Retinal pigment epithelial cell (primary cell): ENCODE results near the gene NDUFA8.

Experiments
- DNase-seq: peaks from one replicate; pipeline ENCODE4 v3.0.0-alpha.2; 2010; ENCODE audit warnings: low read depth
- H3K4me3 ChIP-seq: 2 replicates; pipeline ENCODE4 v1.5.1; 2011; ENCODE audit warnings: mild to moderate bottlenecking, low read length, control low read depth, moderate library complexity
- TF ChIP-seq, protein P1 (sequence below): conservative IDR thresholded peaks from 2 replicates; pipeline ENCODE4 v1.5.1; 2011; ENCODE audit warnings: low read depth, low read length, control low read depth, inconsistent platforms

NDUFA8 gene

DNA sequence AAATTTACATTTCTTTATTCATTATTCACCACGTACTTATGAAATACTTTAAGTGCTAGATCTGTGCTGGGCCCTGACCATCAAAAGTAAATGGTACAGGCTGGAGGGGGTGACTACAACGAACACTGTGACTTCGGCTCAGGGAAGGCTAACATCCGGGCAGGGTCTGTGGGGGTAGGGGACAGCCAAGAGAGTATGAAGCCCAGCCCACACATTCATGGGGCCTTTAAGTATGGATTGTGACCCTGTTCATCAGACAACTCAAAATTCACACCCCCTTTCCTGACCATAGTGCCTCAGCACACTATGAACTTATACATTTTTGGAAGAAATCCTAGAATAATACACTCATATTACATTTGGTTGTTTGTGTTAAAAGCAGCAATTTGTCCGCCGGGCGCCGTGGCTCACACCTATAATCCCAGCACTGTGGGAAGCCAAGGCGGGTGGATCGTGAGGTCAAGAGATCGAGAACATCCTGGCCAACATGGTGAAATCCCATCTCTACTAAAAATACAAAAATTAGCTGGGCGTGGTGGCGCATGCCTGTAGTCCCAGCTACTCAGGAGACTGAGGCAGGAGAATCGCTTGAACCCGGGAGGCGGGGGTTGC is 33.4 kb upstream of the NDUFA8 start:
- no peak for DNase-seq
- no peak overlapping the region for H3K4me3 ChIP-seq
- TF ChIP-seq, protein P1, sequence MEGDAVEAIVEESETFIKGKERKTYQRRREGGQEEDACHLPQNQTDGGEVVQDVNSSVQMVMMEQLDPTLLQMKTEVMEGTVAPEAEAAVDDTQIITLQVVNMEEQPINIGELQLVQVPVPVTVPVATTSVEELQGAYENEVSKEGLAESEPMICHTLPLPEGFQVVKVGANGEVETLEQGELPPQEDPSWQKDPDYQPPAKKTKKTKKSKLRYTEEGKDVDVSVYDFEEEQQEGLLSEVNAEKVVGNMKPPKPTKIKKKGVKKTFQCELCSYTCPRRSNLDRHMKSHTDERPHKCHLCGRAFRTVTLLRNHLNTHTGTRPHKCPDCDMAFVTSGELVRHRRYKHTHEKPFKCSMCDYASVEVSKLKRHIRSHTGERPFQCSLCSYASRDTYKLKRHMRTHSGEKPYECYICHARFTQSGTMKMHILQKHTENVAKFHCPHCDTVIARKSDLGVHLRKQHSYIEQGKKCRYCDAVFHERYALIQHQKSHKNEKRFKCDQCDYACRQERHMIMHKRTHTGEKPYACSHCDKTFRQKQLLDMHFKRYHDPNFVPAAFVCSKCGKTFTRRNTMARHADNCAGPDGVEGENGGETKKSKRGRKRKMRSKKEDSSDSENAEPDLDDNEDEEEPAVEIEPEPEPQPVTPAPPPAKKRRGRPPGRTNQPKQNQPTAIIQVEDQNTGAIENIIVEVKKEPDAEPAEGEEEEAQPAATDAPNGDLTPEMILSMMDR = no peak

DNA sequence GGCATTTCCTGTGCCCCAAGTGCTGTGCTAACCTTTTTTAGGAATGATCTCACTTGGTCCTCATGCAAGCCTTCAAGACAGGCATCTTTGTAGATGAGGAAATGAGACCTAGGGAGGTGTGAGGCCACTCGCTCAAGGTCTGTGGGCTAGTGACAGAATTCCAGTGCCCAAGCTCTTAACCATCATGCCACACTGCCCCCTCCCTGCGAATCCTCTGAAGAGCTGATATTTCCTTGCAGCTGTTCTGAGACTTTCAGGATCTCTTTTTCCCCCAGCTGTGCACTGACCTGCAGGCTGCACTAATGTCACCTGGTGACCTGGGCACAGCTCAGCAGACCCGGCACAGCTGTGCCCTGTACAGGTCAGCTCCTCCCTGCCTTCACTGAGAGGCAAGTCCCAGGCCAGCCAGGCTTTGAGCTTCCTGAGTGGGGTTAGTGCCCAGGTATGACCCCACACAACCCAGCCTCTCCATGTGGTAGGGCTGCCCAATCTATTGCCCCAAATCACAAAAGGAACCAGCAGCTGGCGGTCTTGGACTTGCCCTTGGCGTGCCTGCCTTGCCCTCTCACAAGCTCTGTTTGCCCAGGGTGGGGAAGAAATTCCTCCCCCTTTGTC is 32.8 kb upstream of the NDUFA8 start:
- TF ChIP-seq, protein P1 = no peak
- no peak overlapping the region for H3K4me3 ChIP-seq
- no peak for DNase-seq

DNA sequence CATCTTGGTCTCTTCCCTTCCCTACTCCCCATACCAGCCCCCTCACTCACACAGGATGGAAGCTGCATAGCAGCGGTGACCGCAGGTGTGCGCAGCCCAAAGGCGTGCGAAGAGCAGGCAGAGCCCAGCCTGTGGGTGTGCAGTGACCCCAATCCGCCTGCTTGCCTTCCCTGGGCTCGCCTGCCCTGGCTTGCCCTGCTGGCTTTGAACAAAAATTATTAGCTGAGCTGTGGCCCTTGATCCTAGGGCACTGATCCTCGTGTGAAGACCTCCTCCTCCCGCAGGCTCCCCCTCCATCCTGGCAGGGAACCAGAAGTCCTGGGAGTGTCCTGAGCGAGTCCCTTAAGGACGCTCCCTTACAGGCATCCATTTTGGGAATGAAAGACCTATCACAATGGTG is 32.0 kb upstream of the NDUFA8 start:
- no peak for DNase-seq
- TF ChIP-seq, protein P1 = no peak
- no peak overlapping the region for H3K4me3 ChIP-seq

DNA sequence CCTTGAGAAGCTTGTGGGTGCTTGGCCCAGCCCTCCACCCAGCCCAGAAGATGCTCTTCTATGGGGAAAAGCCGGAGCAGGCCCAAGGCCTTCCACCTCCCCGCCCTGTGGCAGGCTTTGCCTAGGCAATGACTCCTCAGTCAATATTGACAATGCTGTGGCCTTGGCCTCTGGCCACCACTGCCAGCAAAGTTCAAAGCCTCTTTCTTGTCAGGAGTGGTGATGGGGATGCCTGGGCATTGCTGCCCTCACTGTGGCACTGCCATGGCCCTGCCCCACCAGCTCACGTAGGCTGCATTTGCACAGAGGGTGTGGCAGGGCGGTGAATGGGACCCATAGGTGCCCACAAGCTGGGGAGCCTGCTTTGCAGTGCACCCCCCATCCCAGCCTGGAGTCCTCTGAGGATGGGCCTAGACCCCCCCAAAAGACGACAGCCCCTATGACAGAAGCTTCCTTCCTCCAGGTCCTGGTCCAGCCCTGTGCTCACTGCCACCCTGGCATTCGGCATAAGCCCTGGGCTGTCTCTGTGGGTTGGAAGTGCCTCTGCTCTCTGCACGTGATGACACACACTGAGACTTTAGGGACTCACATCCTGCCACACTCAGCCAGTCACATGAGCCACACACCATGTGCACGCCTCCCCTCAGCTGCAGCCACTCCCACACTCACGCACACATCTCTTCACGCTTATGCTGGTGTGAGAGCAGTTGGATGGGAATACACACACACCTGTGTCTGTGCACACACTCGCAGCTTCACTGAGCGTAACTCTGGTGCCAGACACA is 31.2 kb upstream of the NDUFA8 start:
- TF ChIP-seq, protein P1 = no peak
- H3K4me3 ChIP-seq = no peak overlapping the region
- no peak for DNase-seq

DNA sequence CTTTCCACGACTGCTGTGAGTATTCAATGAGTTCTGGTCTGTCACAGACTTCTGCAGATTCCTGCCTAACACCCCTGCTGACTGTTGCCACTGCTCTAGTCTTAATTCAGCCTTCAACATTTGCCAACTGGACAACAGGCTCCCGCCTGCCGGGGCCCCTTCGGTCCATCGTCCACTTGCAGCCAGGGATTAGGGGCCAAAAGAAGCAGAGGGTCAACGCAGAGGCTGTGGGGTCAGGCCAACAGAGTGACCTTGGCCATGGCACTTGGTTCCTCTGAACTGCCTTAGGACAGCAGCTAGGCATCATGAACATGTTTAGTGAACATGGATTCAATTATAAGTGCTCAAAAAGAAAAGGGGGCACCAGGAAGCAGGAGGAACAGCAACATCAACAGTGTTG is 28.8 kb upstream of the NDUFA8 start:
- no peak overlapping the region for H3K4me3 ChIP-seq
- DNase-seq = no peak
- TF ChIP-seq, protein P1 = no peak

DNA sequence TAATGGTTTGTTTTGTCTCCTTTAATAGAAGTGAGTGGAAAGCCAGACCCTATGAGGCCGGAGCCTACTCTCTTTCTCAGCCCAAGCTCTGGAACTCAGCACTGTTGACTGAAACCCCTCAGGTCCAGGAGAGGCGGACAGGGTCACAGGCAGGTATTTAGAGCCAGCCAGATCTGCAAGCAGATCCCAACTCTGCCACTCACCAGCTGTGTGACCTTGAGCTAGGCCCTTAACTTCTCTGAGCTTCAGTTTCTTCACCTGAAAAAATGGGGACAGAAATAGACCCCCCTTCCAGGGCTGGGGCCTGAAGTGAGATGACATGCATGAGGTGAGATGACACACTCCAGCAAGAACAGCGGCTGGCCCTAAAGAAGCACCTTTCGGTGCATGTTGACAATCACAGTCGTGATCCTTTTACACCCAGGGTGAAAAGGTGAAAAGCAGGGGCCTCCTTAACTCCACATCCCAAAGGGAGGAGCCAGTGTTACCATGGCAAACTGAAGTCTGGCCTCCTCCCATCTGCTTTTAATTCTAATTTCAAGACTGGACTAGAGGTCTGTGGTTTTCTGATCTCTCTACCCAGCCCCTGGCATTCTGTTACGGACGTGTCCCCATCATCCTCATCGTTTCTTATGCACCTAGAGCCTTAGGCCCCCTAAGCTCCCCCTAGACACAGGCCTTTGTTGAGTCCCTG is 27.3 kb upstream of the NDUFA8 start:
- TF ChIP-seq, protein P1 = no peak
- DNase-seq = no peak
- H3K4me3 ChIP-seq = no peak overlapping the region
